C4-2B (cell line): Measurements from ENCODE around the gene TMEM218.

Experiments used
- CTCF ChIP-seq: fragments of 450-650 bp; conservative IDR thresholded peaks from 2 replicates; pipeline ENCODE4 v1.5.1; 2017; ENCODE audit warnings: mild to moderate bottlenecking
- ZFX ChIP-seq: fragments of 450-650 bp; IDR thresholded peaks from 2 replicates; pipeline ENCODE4 v1.6.1; 2017

DNA sequence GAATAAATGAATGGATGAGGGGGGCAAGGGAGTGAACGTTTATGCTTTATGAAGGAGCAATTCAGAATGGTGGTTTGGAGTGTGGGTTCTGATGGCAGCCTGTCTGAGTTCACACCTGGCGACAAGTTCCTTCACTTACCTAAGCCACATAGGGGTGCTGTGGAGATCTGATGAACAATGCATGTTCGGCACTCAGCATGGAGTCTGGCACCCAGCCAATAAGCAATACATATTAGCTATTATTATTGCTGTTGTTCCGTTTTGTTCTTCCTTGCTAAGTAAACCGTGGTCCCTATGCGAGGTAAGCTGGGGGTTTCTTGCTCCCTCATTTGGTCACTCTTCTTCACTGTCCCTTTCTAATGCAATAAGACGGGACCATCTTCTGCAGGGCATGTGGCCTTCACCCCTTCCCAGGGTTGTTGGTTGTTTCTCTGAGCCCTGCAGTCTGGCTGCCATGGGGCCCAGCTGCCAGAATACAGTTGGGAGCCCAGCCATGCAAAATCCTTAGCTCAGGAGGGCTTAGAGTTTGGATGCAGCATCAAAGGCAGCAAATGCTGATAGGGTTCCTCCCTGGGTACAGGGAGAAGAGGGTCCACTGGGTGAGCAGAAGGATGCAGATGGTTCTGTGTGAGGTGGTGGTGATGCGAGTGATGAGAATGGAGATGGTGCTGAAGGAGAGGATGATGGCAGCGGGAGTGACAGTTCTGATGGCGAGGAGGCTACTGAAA, 46.7 kb upstream of the TMEM218 start:
- no peak for TF ChIP-seq CTCF
- TF ChIP-seq ZFX: no peak
